AG10803 (cell line): ENCODE measurements around the gene GRPEL2.

Experiments used
- DNase-seq: peaks from one replicate; pipeline ENCODE4 v3.0.0; 2010; ENCODE audit warnings: low read depth
- H3K4me3 ChIP-seq: 2 replicates; pipeline ENCODE4 v1.5.1; 2011; ENCODE audit warnings: mild to moderate bottlenecking, low read length, control low read depth
- TF ChIP-seq, protein P1 (sequence below): conservative IDR thresholded peaks from 2 replicates; pipeline ENCODE4 v1.5.1; 2011; ENCODE audit warnings: mild to moderate bottlenecking, low read length, control low read depth, inconsistent platforms

Gene GRPEL2

DNA sequence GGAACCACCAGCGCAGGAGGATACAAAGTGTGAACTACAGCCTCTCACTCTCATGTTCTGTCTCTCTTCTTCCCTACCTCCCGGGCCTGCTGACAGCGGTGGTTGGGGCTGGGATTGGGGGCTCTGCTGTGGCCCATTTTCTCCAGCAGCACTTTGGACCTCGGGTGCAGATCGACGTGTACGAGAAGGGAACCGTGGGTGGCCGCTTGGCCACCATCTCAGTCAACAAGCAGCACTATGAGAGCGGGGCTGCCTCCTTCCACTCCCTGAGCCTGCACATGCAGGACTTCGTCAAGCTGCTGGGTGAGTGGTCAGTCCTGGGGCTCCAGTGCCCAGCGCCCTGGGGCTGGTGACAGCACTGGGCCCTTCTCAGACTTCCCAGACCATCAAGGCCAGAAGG is 17.2 kb downstream of the GRPEL2 start:
- no peak for DNase-seq
- TF ChIP-seq, protein P1, sequence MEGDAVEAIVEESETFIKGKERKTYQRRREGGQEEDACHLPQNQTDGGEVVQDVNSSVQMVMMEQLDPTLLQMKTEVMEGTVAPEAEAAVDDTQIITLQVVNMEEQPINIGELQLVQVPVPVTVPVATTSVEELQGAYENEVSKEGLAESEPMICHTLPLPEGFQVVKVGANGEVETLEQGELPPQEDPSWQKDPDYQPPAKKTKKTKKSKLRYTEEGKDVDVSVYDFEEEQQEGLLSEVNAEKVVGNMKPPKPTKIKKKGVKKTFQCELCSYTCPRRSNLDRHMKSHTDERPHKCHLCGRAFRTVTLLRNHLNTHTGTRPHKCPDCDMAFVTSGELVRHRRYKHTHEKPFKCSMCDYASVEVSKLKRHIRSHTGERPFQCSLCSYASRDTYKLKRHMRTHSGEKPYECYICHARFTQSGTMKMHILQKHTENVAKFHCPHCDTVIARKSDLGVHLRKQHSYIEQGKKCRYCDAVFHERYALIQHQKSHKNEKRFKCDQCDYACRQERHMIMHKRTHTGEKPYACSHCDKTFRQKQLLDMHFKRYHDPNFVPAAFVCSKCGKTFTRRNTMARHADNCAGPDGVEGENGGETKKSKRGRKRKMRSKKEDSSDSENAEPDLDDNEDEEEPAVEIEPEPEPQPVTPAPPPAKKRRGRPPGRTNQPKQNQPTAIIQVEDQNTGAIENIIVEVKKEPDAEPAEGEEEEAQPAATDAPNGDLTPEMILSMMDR = no peak
- no peak overlapping the region for H3K4me3 ChIP-seq

DNA sequence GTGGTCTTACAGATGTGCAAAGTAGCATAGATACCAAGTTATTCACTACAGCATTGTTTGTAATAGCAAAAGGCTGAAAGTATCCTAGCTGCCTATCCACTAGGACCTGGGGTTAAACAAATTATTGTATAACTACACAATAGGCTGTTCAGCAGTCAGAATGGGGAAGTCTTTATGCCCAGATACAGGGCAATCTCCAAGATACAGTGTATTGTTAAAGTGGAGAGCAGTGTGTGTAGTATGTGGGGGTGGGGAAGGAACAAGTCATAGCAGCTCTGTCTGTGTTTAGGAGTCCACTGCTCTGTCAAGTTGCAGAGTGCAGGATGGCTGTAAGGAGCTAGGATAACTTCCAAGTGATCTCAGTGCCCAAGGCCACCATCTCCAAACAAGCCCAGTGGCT is 18.1 kb downstream of the GRPEL2 start:
- TF ChIP-seq, protein P1 = no peak
- no peak overlapping the region for H3K4me3 ChIP-seq
- DNase-seq = no peak

DNA sequence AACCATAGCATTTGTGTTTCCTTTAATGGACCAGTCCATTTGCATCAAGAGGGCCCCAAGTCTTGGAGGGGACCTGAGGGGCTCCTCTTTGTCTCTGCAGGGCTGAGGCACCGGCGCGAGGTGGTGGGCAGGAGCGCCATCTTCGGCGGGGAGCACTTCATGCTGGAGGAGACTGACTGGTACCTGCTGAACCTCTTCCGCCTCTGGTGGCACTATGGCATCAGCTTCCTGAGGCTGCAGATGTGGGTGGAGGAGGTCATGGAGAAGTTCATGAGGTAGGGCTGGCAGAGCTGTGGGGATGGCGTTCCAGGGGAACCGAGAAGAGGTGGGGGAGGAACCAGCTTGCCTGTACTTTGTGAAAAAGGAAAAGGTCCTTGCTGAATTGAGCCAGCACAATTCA is 18.6 kb downstream of the GRPEL2 start:
- no peak for DNase-seq
- TF ChIP-seq, protein P1 = no peak

DNA sequence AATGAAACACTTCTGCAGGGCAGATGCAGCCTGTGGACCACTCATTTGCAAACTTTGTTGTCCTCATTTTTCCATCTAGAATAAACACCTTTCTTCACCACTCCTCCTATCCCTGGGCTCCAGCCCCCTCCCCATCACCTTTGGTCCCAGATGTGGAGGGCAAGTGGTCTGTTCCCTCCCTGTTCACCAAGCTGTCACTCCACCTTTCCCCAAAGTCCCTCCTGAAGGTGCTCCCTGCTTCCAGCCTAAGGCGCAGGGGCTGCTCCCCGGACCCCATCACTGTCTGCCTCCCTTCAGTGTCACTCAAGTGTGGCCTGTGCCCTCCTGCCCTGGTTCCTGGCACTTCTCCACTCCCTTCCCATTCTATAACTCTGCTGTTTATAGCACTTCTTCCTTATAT is 19.4 kb downstream of the GRPEL2 start:
- no peak overlapping the region for H3K4me3 ChIP-seq
- DNase-seq = no peak
- TF ChIP-seq, protein P1 = no peak

More for the DNA sequence above, 18.6 kb downstream of the GRPEL2 start:
- no peak overlapping the region for H3K4me3 ChIP-seq

DNA sequence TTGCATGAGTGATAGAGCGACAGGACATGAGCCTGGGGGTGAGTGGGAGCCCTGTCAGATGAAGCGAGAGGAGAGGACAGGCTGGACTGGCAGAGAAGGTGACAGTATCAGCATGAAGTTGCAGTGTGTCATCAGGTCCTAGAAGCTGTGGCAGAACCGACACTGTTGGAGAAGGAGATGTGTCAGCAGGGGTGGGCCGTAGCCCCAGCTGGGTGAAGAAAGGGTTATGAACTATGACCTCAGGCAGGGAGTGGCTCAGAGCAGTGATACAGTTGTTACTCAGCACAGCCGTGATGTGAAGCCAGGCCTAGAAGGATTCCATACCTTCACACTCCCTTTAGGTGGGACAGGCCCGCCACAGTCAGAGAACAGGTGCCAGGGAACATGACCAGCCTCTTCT is 20.1 kb downstream of the GRPEL2 start:
- no peak overlapping the region for H3K4me3 ChIP-seq
- TF ChIP-seq, protein P1 = no peak
- DNase-seq = no peak

DNA sequence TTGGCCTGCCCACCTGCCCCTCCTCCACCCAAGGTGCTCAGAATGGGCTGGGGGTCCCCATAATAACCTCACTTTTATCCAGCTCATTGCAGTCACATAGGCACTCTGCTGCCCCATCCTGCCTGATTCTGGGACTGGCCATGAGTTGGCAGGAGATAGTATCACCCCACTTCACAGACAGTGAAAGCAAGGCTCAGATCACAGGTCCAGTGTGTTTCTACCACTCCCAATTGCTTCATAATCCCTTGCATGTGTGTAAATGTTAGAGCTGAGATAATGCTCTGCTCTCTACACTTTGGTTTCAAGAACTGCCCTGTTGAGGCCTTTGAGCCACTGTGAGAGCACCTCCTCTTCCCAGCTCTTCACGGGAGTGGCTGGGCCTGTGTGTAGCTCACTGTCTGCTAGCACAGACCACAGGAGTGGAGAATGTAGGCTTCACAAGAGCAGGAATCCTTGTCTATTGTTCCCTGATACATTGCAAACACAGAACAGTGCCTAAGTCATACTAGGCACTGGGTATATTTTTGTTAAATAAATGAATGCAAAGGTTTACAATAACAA is 20.9 kb downstream of the GRPEL2 start:
- H3K4me3 ChIP-seq = no peak overlapping the region
- TF ChIP-seq, protein P1 = no peak
- no peak for DNase-seq

DNA sequence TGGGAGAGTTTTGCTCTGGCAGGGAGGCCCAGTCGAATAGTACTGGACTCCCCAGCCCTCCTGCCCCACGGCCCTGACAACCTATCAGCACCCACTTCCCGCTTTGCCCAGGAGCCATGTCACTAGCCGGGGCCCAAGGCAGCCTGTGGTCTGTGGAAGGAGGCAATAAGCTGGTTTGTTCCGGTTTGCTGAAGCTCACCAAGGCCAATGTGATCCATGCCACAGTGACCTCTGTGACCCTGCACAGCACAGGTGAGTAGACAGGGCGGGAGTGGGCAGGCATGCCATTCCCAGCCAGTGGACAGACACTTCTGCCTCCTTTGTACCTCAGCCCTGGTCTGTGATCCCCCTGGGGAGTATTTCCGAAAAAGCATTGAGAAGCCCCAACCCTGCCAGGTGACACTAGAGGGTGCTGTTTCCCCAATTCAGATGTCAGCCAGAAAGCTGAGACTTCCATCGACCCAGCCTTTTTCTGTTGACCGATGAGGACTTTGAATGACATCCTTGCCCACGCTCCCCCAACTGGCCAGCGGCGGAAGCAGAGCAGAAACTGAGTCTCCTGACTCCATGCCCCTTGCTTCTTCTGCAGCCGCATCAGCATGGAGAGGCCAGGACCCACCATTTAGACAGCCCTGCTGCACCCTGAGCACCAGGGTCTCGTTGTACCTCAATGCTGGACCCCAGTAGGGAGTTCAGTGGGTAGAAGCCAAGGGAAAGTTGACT is 22.1 kb downstream of the GRPEL2 start:
- TF ChIP-seq, protein P1 = peak; percentile 89

More for the DNA sequence above, 22.1 kb downstream of the GRPEL2 start:
- no peak overlapping the region for H3K4me3 ChIP-seq
- DNase-seq = peak; percentile 66
